ENCODE measurements around the gene PABPN1L.

GRCh38 chr16:88825146-88825545 lies 41.3 kb downstream of the PABPN1L start:
- TF ChIP-seq POLR2AphosphoS5 (IDR thresholded peaks at IDR 0.05): no peak
- TF ChIP-seq CTCF (IDR thresholded peaks at IDR 0.05): no peak
- no peak for TF ChIP-seq POLR2A (IDR thresholded peaks at IDR 0.05)
